Sigmoid colon (tissue), 4 donors: Measurements from ENCODE around the gene SORCS2.

Experiments
- CTCF ChIP-seq, 4 experiments: fragments of 450-650 bp in 3 of 4; fragments of 200-600 bp in 1 of 4; IDR thresholded peaks; one replicate each; pipeline ENCODE4 v1.5.1; 2016 to 2019; ENCODE audit warnings: antibody characterized with exemption in 4 of 4, mild to moderate bottlenecking in 3 of 4, moderate library complexity in 2 of 4
- EP300 ChIP-seq, 4 donors: sonication (generic); formaldehyde crosslinking; IDR thresholded peaks; one replicate each; pipeline ENCODE4 v1.6.1; 2017; ENCODE audit warnings: antibody characterized with exemption in 4 of 4
- POLR2A ChIP-seq, 2 donors: fragments of 450-650 bp; IDR thresholded peaks; one replicate each; pipeline ENCODE4 v1.6.1; 2016; ENCODE audit warnings: antibody characterized with exemption in 2 of 2, mild to moderate bottlenecking in 2 of 2, moderate library complexity in 2 of 2

GRCh38 chr4:7700665-7701064 is 508.3 kb downstream of the SORCS2 start:
- TF ChIP-seq CTCF (IDR thresholded peaks at IDR 0.05) (no peak), POLR2A (IDR thresholded peaks at IDR 0.05) (no peak), EP300 (IDR thresholded peaks at IDR 0.05) (no peak)
